Endothelial cell of umbilical vein (primary cell): ENCODE data around the gene HNRNPK. TPM values are rescaled to one million over a fixed set of nuclear protein-coding genes. Genes with fewer than 3 reads are reported as not detected.

Experiments used
- BruUV-seq: library from RNA; stranded (reverse); fragments of 400-500 nt; replicated peaks from 2 replicates; lab custom pipeline; 2021; lab: Mats Ljungman, UMichigan
- CTCF ChIA-PET: fragments of 300-600, 350-600 bp; sonication (Branson Sonifier 250); formaldehyde crosslinking; loops from one replicate; lab custom pipeline; 2021; ENCODE audit warnings: antibody characterized with exemption, inconsistent platforms; lab: Charles Lee
- POLR2A ChIA-PET: fragments of 300-600, 350-600 bp; sonication (Branson Sonifier 250); formaldehyde crosslinking; loops from one replicate; lab custom pipeline; 2021; ENCODE audit warnings: antibody characterized with exemption, inconsistent platforms; lab: Charles Lee
- DNase-seq: peaks from one replicate; pipeline ENCODE4 v3.0.0-alpha.2; 2011; ENCODE audit warnings: low read depth, low spot score
- FAIRE-seq: peaks from 2 replicates; lab custom pipeline; 2011; peaks lifted over from hg19 to GRCh38; lab: Jason Lieb, UNC
- H2AFZ ChIP-seq: 2 replicates; pipeline ENCODE4 v1.6.0; 2012; ENCODE audit warnings: low read depth, low read length, control low read depth, inconsistent platforms
- H3K27ac ChIP-seq: 2 replicates; pipeline ENCODE4 v1.5.1; 2011; ENCODE audit warnings: low read depth, mild to moderate bottlenecking, control low read depth, low read length, moderate library complexity; ENCODE audit not compliant: insufficient read depth
- H3K27me3 ChIP-seq, 2 experiments: 2 replicates each; pipeline versions ENCODE4 v1.6.0 to v1.6.1; 2011; ENCODE audit warnings: low read length in 2 of 2, mixed read lengths in 1 of 2; ENCODE audit not compliant: control insufficient read depth in 2 of 2, insufficient read depth in 2 of 2
- H3K36me3 ChIP-seq, 2 experiments: 2 replicates in 1 of 2; 3 replicates in 1 of 2; pipeline ENCODE4 v1.5.1; 2011; ENCODE audit warnings: low read length in 2 of 2, mild to moderate bottlenecking in 1 of 2, moderate library complexity in 1 of 2; ENCODE audit not compliant: control insufficient read depth in 2 of 2, insufficient read depth in 2 of 2; ENCODE audit errors: extremely low read depth in 1 of 2
- H3K4me1 ChIP-seq: 3 replicates; pipeline ENCODE4 v1.5.1; 2011; ENCODE audit warnings: mild to moderate bottlenecking, low read length; ENCODE audit not compliant: control insufficient read depth, insufficient read depth; ENCODE audit errors: extremely low read depth
- H3K4me2 ChIP-seq: 2 replicates; pipeline ENCODE4 v1.6.1; 2011; ENCODE audit warnings: low read length, control low read depth, mixed read lengths; ENCODE audit not compliant: insufficient read depth
- H3K4me3 ChIP-seq, 3 experiments: fragments of 200-600 bp in 1 of 3; sonication (generic), shearing (Covaris generic) in 1 of 3; replicated peaks in 1 of 3; 2 replicates each; pipeline ENCODE4 v1.5.1; 2011 to 2016; ENCODE audit warnings: control low read depth in 3 of 3, low read length in 3 of 3, mild to moderate bottlenecking in 2 of 3, inconsistent platforms in 1 of 3, low read depth in 1 of 3, moderate library complexity in 1 of 3; ENCODE audit not compliant: insufficient read depth in 1 of 3
- H3K79me2 ChIP-seq: 2 replicates; pipeline ENCODE4 v1.6.0; 2012; ENCODE audit warnings: low read length, inconsistent platforms; ENCODE audit not compliant: control insufficient read depth, insufficient read depth
- H3K9ac ChIP-seq: replicated peaks from 2 replicates; pipeline ENCODE3; 2011; ENCODE audit warnings: low read length, control low read depth; ENCODE audit not compliant: insufficient read depth; ENCODE audit errors: extremely low read depth
- H3K9me1 ChIP-seq: replicated peaks from 3 replicates; pipeline ENCODE4 v1.6.0; 2011; ENCODE audit warnings: mild to moderate bottlenecking, low read length; ENCODE audit not compliant: control insufficient read depth, insufficient read depth; ENCODE audit errors: extremely low read depth
- H3K9me3 ChIP-seq: replicated peaks from 2 replicates; pipeline ENCODE4 v1.5.1; 2012; ENCODE audit warnings: low read length, inconsistent platforms; ENCODE audit not compliant: control insufficient read depth, insufficient read depth
- H4K20me1 ChIP-seq: replicated peaks from 2 replicates; pipeline ENCODE3; 2011; ENCODE audit warnings: mild to moderate bottlenecking, low read length; ENCODE audit not compliant: control insufficient read depth, insufficient read depth; ENCODE audit errors: extremely low read depth
- EZH2 ChIP-seq: IDR thresholded peaks from 2 replicates; pipeline ENCODE4 v1.6.1; 2012; ENCODE audit warnings: borderline replicate concordance, low read depth, mild to moderate bottlenecking, moderate library complexity, low read length, inconsistent platforms; ENCODE audit not compliant: severe bottlenecking
- FOS ChIP-seq: IDR thresholded peaks from 2 replicates; pipeline ENCODE4 v1.6.1; 2011; ENCODE audit warnings: mild to moderate bottlenecking, low read length, moderate library complexity, borderline replicate concordance; ENCODE audit not compliant: insufficient read depth
- GATA2 ChIP-seq: IDR thresholded peaks from 2 replicates; pipeline ENCODE4 v1.7.0; 2011; ENCODE audit warnings: low read depth, mild to moderate bottlenecking, moderate library complexity, mixed read lengths, low read length; ENCODE audit not compliant: insufficient read length, insufficient read depth
- JUN ChIP-seq: IDR thresholded peaks from 2 replicates; pipeline ENCODE4 v1.6.1; 2011; ENCODE audit warnings: borderline replicate concordance, low read depth; ENCODE audit not compliant: insufficient read length, insufficient read depth
- MAX ChIP-seq: IDR thresholded peaks from 2 replicates; pipeline ENCODE4 v1.6.1; 2011; ENCODE audit not compliant: insufficient read depth, insufficient read length
- MYC ChIP-seq: IDR thresholded peaks from one replicate; pipeline ENCODE4 v1.6.1; 2011; ENCODE audit warnings: mild to moderate bottlenecking, low read depth, low read length
- POLR2A ChIP-seq: IDR thresholded peaks from 2 replicates; pipeline ENCODE4 v1.6.1; 2012; ENCODE audit warnings: low read depth, mild to moderate bottlenecking, control low read depth, low read length
- POLR2AphosphoS5 ChIP-seq: IDR thresholded peaks from 2 replicates; pipeline ENCODE4 v1.6.1; 2012; ENCODE audit warnings: low read depth, mild to moderate bottlenecking, control low read depth, low read length, moderate library complexity; ENCODE audit not compliant: insufficient read depth
- dilution Hi-C: fragments of 300-500 bp; cut with MboI; formaldehyde crosslinking; loops from one replicate; pipeline ENCODE4 v1.15.0; 2019; ENCODE audit warnings: low sequenced_read_pairs; ENCODE audit not compliant: extremely low pct_ligation_motif_present
- intact Hi-C: fragments of 100-400 bp; cut with micrococcal nuclease; formaldehyde crosslinking; loops from one replicate; pipeline ENCODE4 v1.10.0; 2022
- polyA plus RNA-seq, 4 experiments: library from polyadenylated mRNA; depleted of rRNA in 3 of 4; stranded (reverse) in 3 of 4; unstranded in 1 of 4; fragments of >200 nt; gene quantifications; 2 replicates each; pipeline versions ENCODE4 v1.2.1 to v1.2.3, GENCODE V29; 2011 to 2012; ENCODE audit warnings: missing spikeins in 1 of 4
- total RNA-seq: library from RNA; stranded (reverse); gene quantifications from 2 replicates; pipeline ENCODE4 v1.2.3, GENCODE V29; 2021
- TF ChIP-seq, protein P1 (sequence below), 2 donors: IDR thresholded peaks; 1 replicate in 1 of 2; 2 replicates in 1 of 2; pipeline ENCODE4 v1.5.1; 2011; ENCODE audit warnings: low read length in 2 of 2, mild to moderate bottlenecking in 2 of 2, moderate library complexity in 2 of 2, control low read depth in 1 of 2, inconsistent platforms in 1 of 2, low read depth in 1 of 2; ENCODE audit not compliant: insufficient read depth in 1 of 2; ENCODE audit errors: extremely low read depth in 1 of 2

Gene HNRNPK
- total and polyA plus RNA-seq, 2 donors (not counting 3 experiments of a cell fraction or from before 2014, with no cell fraction given): 399 to 663 TPM

DNA sequence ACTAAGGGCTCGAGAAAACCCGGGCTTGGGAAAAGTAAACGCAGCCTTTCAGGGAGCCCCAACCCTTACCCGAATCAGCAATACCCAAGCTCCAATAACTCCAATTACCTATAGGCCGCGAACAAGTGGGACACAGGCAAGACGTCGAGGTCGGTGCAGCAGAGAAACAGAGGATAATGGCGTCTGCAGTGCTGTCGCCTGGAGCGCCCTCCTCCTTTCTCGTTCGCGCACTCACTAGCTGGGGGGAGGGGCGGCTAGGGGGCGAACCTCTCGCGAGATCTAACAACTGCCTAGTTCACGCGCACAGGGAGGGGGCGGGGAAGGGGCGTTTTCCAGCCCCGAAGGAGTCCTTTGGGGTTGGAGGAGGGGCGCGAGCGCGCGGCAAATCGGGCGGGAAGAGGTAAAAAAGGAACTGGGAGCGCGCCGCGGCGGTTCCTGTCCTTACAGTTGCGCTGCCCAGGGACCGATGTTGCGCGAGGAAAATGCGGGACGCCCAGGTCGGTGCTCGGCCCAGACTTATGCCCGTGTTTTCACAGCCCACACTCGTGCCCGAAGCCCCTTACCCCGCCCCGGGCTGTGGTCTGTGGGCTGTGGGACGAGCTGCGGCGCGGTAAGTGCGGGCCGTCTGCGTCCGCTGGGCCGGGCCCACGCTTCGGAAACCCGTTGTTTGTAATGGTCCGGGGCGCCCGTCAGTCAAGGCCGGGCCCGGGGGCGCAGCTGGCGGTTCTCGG lies 545 bp upstream of the HNRNPK start, which contains the start of gene RMI1:
Gene RMI1, plus strand, starts transcription at position 411 of the 731 bp plus-strand sequence. CDS start 20,182 bp downstream, outside the sequence.
- intact Hi-C loops: loop anchor here (1.0 to 5.0 kb wide), 6 partner anchors 46 to 281 kb away; partner anchors contain the start of genes KIF27 and UBQLN1
- peak within 1 kb of the TSS; percentile 94 for H3K4me2 ChIP-seq
- peak within 1 kb of the TSS; percentile 67 to 96 (median 90) for H3K4me3 ChIP-seq
- CTCF ChIA-PET: interaction anchor here (1.1 to 3.4 kb wide), 4 partner anchors 10 to 281 kb away, joined by 3 to 19 read pairs (median 9); no protein-coding TSS in a partner anchor
- H3K27ac ChIP-seq: peak within 1 kb of the TSS; percentile 95
- H3K9me1 ChIP-seq: no peaks in the 10 kb centered on the region
- FAIRE-seq (peak; percentile 84), DNase-seq (peak; percentile 97)
- peak within 1 kb of the TSS; percentile 98 for H3K9ac ChIP-seq
- peaks cover 8% of the 10 kb centered on the region for H4K20me1 ChIP-seq
- peak within 1 kb of the TSS; percentile 95 for H2AFZ ChIP-seq
- POLR2A ChIA-PET: interaction anchor here (0.6 to 1.6 kb wide), 6 partner anchors 20 to 281 kb away, joined by 3 to 20 read pairs (median 3); no protein-coding TSS in a partner anchor
- no peaks in the 10 kb centered on the region for H3K27me3 ChIP-seq
- H3K9me3 ChIP-seq: no peaks in the 10 kb centered on the region
- dilution Hi-C loops: no loop called here
- H3K79me2 ChIP-seq: peaks cover 90% of the 10 kb centered on the region
- peaks cover 0 to 10% of the 10 kb centered on the region in 2 experiments for H3K36me3 ChIP-seq
- no TSS peak for BruUV-seq
- peak; percentile 95 for TF ChIP-seq POLR2A
- TF ChIP-seq MYC: peak; percentile 16
- TF ChIP-seq JUN: no peak
- TF ChIP-seq, protein P1, sequence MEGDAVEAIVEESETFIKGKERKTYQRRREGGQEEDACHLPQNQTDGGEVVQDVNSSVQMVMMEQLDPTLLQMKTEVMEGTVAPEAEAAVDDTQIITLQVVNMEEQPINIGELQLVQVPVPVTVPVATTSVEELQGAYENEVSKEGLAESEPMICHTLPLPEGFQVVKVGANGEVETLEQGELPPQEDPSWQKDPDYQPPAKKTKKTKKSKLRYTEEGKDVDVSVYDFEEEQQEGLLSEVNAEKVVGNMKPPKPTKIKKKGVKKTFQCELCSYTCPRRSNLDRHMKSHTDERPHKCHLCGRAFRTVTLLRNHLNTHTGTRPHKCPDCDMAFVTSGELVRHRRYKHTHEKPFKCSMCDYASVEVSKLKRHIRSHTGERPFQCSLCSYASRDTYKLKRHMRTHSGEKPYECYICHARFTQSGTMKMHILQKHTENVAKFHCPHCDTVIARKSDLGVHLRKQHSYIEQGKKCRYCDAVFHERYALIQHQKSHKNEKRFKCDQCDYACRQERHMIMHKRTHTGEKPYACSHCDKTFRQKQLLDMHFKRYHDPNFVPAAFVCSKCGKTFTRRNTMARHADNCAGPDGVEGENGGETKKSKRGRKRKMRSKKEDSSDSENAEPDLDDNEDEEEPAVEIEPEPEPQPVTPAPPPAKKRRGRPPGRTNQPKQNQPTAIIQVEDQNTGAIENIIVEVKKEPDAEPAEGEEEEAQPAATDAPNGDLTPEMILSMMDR (IDR thresholded peaks at IDR 0.05; ENCODE audit: extremely low read depth in 1 of 2, insufficient read depth in 1 of 2, low read depth in 1 of 2, low read length in 2 of 2): no peak
- TF ChIP-seq EZH2: no peak
- no peak for TF ChIP-seq GATA2
- TF ChIP-seq POLR2AphosphoS5: peak; percentile 88
- TF ChIP-seq MAX: no peak
- TF ChIP-seq FOS: no peak
- peaks cover 13% of the 10 kb centered on the region for H3K4me1 ChIP-seq
